ENCODE data around the gene GPAT2.
A peak's percentile ranks its signal among the peaks of the same experiment; 100 is the strongest.
"Not testable (repeated sequence)": the region's sequence is repeated elsewhere in the genome, so short reads cannot be mapped to it uniquely, and the experiment has no call there.

GPAT2 gene

DNA sequence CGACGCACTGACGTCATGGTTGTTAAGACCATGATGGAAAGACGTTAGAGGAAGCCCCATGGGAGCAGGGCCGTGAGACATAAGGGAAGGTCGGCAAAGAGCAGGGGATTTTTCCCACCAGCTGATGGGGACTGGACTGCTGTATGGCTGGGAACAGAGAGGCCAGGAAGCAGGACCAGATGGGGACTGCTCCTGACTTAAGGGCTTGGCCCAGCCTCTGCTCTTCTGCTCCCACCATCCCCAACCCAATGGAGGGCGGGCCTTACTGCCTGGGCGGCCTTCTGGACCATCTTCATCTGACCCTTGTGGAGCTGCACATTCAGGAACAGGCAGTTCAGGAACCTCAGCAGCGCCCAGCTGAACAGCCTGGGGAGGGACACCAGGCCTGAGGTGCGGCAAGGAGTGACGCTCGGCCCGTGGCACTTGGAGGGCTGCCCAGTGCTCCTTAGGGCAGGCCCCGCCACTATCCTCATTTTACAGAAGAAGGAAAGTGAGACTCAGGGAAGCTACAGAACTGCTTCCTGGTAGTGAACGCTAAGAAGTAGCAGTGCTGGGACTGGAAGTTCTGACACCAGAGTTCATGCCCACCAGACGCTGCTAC, 6.9 kb downstream of the GPAT2 start:
- in situ Hi-C loops (cut with MboI; ENCODE audit: low pct_unique_long_range_greater_than_20kb, low sequenced_read_pairs); DNase-seq: not testable (repeated sequence)

DNA sequence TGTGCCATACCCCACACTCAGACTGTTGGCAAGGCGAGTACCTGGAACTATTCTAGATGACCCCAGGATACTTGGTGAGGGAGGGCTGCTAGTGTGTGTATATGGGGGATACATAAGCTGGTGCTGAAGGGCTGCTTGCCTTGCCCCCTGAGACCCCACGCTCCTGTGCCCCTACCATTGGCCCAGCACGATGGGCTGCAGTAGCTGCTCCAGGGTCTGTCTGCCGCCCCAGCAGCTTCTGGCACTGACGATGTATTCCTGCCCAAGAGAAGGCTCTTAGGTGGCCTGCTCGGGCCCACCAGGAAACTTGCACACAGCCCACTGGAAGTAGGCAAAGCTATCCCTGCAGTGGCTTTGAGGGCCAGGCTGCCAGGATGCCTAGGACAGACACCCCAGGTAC, 9.0 kb downstream of the GPAT2 start:
- in situ Hi-C loops (cut with MboI; ENCODE audit: low pct_unique_long_range_greater_than_20kb, low sequenced_read_pairs); DNase-seq: not testable (repeated sequence)

DNA sequence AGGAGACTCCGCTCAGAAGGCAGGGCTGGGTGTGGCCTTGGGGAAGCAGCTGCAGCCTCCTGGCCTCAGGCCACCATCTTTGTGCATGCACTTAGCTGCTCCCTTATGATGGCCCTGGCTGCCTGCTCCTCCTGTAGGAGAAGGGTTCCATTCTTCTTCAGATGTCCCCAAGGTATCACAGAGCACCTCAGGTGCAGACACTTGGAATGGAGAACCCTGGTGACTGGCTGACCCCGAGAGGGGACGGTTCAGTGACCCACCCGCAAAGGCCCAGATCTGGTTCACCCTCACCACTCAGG, 9.6 kb downstream of the GPAT2 start:
- in situ Hi-C loops (cut with MboI; ENCODE audit: low pct_unique_long_range_greater_than_20kb, low sequenced_read_pairs) = no loop called here
- DNase-seq = no peak

DNA sequence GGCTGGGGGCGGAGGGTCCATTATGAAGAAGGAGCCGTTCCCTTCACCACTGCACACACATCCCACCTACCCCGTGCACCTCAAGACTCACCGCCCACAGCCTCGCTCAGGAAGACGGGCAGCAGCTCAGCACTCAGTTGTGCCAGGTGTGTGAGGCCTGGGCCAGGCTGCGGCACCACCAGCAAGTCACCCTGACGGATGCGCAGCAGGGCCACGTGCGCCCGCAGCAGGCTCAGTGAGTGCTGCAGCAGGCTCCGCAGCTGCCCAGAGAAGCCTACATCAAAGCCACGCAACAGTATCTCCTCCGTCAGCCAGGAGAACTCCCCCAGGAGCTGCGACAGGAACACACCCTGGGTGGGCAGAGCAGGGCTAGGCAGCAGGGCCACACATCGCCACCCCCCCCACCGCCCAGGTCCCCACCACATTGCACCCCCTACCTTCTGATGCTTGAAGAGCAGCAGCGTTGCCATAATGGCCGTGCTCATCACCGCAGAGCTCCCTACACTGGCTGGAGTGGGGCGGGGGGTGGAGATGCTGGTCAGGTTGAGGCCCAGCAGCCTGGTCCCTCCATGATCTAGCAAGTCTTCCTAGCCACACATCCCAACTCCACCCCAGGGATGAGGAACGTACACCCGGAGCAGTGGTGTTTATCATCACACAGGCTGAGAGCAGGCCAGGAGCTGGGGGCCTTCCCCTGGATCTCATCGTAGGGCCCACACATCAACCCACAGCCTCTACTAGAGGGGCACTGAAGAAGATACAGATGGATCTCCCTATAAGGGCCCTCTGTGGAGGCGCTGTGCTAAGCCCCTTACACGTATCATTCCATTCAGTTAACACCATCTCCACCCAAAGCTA, 10.2 kb downstream of the GPAT2 start:
- in situ Hi-C loops (cut with MboI; ENCODE audit: low pct_unique_long_range_greater_than_20kb, low sequenced_read_pairs) = loop anchor here (25.0 kb wide), 1 partner anchor 88 kb away; the partner anchor contains the start of gene ADRA2B
- no peak for DNase-seq

DNA sequence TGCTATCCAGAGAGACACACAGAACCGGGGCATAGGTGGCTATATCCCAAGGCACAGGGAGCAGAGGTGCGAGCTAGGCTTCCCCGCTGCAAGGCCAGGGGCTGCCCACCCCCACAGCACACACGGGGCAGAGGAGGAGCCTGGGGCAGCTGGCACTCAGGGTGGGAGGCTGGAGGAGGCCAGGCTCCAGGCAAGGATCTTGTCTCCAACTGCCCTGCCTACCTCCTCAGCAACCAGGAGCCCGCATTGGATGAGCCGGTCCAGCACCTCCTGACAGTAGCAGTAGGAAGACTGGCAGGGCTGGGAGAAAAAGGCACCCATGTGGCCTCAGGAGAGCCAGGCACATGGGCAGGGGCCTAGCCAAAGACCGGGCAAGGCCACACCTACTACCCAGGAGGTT, 11.0 kb downstream of the GPAT2 start:
- not testable (repeated sequence) for DNase-seq
- in situ Hi-C loops (cut with MboI; ENCODE audit: low pct_unique_long_range_greater_than_20kb, low sequenced_read_pairs) = loop anchor here (25.0 kb wide), 1 partner anchor 89 kb away; the partner anchor contains the start of gene ADRA2B

DNA sequence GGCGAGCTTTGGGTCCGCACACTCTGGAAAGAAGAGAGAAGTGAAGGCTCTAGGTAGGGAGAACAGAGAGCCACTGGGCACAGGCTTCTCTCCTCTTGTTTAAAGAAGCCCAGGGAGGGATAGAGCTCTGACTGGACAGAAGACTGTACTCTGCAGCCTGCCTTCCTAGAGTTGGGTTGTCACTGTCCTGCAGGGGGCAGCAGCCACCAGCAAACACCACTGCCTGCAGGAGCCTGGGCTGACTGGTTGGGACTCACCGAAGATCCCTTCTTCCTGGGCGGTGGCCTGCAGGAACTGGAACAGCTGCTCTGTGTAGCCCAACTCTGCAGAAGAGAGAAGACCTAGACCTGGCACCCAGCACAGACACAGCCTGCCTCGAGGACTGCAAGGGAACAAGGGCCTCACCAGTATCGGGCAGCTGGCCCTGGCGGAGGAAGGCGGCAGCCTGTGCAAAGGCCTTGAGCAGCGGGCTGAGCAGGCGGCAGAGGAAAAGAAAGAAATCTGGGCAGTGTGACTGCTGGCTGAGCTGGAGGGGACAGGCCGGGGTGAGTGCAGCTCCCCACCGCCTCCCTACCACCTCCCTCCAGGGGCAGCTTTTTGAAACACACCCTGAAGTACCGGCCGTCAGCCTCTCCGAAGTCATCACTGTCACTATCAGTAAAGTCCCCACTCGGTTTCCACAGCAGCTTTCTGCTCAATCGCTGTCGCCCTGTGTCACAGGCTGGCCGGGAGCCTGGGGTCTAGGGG, 11.8 kb downstream of the GPAT2 start:
- in situ Hi-C loops (cut with MboI; ENCODE audit: low pct_unique_long_range_greater_than_20kb, low sequenced_read_pairs) = loop anchor here (25.0 kb wide), 1 partner anchor 89 kb away; the partner anchor contains the start of gene ADRA2B
- DNase-seq = peak; percentile 77

DNA sequence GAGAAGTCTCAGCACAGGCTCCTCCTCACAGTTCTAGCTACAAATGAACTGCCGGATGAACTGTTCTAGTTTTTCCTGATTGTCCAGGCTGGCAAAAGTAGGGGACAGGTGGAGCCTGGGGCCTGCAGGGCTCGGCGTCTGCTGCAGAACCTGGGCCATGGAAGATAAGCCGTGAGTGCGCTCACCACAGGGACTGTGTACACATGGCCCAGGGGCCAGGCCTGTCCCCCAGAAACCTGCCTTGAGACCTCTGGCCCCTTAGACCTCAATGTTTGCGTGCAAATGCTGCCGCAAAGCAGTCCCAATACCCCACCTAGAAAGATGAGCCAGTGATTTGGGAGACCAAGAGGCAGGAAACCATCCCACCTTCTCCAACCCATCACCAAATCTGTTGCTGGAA, 12.6 kb downstream of the GPAT2 start:
- not testable (repeated sequence) for DNase-seq
- in situ Hi-C loops (cut with MboI; ENCODE audit: low pct_unique_long_range_greater_than_20kb, low sequenced_read_pairs) = loop anchor here (25.0 kb wide), 1 partner anchor 90 kb away; the partner anchor contains the start of gene ADRA2B

DNA sequence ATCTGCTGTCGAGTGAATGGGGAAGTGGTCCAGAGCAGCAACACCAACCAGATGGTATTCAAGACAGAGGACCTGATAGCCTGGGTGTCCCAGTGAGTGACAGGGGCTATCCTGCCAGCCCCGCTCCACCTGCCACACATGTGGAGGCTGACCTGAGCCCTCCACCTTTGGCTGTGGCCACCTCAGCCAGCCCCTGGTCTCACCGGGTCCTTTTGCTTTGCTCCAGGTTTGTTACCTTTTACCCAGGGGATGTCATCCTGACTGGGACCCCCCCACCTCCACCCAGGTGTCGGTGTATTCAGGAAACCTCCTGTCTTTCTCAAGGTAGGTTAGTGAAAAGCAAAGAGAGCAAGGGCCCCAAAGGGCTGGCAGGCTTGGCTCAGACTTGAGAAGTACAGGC, 13.6 kb downstream of the GPAT2 start:
- in situ Hi-C loops (cut with MboI; ENCODE audit: low pct_unique_long_range_greater_than_20kb, low sequenced_read_pairs) = loop anchor here (25.0 kb wide), 1 partner anchor 91 kb away; the partner anchor contains the start of gene ADRA2B
- not testable (repeated sequence) for DNase-seq

DNA sequence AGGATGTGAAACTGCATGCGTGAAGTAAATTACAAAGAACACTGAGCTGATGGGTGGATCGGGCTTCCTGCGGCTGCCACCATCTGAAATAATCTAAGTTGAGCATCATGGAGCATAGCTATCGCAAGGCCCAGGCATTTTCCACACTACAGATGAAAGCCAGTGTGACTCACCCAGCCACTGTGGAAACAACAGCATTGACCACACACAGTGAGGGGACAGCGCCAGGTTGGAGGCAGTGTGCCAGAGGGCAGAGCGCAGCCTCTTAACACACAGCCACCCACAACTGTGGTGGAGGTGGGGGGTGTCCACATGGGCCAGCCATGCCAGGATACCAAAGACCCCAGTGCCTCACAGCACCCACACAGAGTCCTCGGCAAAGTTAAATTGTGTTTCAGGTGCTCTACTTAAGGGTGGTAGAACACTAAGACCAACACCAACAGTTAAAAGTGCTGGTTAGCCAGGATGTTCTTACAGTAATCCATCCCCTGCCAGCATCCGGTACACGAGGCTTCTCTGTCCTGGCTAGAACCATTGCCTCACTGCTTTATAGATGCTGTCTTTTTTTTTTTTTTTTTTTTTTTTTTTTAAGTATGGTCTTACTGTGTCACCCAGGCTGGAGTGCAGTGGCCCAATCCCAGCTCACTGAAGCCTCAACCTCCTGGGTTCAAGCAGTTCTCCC, 14.7 kb downstream of the GPAT2 start:
- not testable (repeated sequence) for DNase-seq
- in situ Hi-C loops (cut with MboI; ENCODE audit: low pct_unique_long_range_greater_than_20kb, low sequenced_read_pairs) = loop anchor here (25.0 kb wide), 1 partner anchor 92 kb away; the partner anchor contains the start of gene ADRA2B

DNA sequence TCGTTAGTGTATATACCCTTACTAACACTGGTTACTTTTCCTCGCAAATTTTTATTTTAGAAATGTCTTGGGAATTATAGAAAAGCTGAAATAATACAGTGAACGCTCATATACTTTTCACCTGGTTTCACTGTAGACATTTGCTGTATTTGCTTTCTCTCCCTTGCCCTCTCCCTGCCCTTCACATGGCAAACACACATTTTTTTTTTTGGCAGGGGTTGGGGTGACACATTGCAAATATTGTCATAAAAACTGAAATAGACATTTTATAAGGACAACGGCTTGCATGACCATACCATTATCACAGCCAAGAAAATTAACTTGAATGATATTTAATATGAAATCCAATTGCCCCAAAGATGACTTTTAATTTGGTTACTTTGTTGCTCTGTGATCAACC, 18.4 kb downstream of the GPAT2 start:
- in situ Hi-C loops (cut with MboI; ENCODE audit: low pct_unique_long_range_greater_than_20kb, low sequenced_read_pairs) = loop anchor here (25.0 kb wide), 1 partner anchor 96 kb away; the partner anchor contains the start of gene ADRA2B
- not testable (repeated sequence) for DNase-seq

DNA sequence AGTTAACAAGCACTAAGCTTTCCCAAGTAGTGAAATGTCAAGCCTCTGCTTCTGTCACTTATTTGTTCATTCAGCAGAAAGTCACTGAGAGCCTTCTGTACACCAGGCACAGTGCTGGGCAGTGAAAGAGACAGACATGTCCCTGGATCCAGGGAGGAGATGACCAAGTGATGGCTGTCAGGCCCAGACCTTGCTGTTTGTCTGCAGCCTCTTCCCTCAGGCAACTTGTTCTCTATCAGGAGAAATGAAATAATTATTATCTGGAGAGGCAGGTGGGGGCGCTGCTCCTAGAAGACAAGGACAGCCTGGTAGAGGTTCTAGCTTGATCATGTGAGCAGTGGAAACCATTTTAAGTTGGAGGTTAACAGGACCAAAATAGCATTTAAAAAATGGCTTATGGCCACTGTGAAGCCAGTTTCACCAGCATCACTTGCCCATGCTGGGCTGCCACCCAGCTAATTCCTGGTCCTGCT, 21.9 kb downstream of the GPAT2 start:
- in situ Hi-C loops (cut with MboI; ENCODE audit: low pct_unique_long_range_greater_than_20kb, low sequenced_read_pairs) = loop anchor here (25.0 kb wide), 1 partner anchor 99 kb away; the partner anchor contains the start of gene ADRA2B

DNA sequence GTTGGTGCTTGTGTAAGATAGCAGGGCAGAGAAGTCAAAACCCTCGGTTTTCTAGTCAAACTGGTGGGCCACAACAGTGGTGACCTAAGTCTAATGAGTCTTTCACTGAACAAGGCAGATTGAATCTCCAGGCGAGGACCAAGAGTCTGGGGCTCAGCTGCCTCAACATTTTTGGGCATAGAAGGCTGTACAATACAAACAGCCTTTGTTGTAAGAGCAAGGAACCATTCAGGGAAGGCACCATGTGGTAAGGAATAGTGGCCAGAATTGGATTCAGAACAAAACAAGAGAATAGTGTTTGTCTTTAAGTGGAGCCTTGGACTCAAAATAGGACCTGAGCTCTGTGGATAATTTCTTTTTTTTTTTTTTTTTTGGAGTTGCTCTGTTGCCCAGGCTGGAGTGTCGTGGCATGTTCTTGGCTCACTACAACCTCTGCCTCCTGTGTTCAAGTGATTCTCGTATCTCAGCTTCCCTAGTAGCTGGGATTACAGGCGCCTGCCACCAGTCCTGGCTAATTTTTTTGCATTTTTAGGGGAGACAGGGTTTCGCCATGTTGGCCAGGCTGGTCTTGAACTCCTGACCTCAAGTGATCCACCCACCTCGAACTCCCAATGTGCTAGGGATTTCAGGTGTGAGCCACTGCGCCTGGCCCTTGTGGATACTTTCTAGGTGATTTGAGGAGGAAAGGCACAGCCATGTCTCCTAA, 22.5 kb downstream of the GPAT2 start:
- in situ Hi-C loops (cut with MboI; ENCODE audit: low pct_unique_long_range_greater_than_20kb, low sequenced_read_pairs) = loop anchor here (25.0 kb wide), 1 partner anchor 100 kb away; the partner anchor contains the start of gene ADRA2B
- not testable (repeated sequence) for DNase-seq

More for the DNA sequence above, 21.9 kb downstream of the GPAT2 start:
- not testable (repeated sequence) for DNase-seq

DNA sequence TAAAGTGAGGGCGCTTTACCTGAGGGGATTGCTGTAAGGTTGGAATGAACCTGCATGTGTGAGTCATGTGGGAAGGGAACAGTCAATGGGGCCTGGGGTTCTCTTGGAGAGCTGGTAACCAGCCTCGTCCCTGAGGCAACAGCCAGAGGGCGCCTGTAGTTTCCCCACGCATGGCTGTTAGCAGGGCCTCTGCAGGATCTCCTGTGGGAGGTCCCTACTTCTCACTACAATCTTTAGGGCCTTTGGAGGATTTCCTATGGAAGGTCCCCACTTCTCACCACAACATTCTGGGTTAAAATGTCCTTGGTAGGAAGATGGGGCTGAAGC, 23.6 kb downstream of the GPAT2 start:
- DNase-seq = peak; percentile 64
- in situ Hi-C loops (cut with MboI; ENCODE audit: low pct_unique_long_range_greater_than_20kb, low sequenced_read_pairs) = loop anchor here (25.0 kb wide), 1 partner anchor 101 kb away; the partner anchor contains the start of gene ADRA2B

DNA sequence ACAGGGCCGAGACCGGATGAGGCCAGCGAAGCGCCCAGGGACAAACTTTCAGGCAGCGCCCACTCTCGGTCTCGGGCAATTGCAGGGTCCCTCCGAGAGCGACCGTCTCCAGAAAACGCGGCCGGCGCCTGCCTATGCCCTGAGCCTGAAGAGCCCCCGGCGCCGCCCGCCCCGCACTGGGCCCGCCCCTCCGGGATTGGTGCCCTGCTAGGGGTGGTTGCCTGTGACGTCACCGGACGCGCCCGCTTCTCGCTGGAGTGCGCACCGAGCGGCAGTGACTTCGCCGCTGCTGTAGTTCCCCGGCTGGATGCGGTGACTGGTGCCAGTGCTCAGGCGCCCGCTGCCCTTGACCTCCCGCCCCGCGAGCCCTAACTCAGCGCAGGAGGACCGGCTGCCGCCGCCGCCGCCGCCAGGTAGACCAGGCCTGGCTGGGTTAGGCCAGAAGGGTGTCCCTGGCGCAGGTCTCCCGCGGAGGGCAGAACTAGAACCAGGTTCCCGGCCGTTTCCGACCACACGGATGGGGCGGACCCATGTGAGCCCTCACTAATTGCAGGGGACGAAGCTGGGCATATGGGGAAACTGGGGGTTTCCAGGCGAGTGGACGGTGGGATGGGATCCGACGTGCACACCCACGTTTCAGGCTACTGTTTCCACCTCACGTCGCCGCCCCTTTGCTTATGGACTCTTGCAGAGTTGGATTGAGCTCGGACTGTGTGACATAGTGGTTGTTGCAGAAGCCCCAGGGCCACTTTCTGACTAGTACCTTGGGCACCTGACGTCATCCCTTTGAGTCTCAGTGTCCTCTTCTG, 24.2 kb downstream of the GPAT2 start:
- peak; percentile 83 for DNase-seq
- in situ Hi-C loops (cut with MboI; ENCODE audit: low pct_unique_long_range_greater_than_20kb, low sequenced_read_pairs) = loop anchor here (25.0 kb wide), 1 partner anchor 102 kb away; the partner anchor contains the start of gene ADRA2B

DNA sequence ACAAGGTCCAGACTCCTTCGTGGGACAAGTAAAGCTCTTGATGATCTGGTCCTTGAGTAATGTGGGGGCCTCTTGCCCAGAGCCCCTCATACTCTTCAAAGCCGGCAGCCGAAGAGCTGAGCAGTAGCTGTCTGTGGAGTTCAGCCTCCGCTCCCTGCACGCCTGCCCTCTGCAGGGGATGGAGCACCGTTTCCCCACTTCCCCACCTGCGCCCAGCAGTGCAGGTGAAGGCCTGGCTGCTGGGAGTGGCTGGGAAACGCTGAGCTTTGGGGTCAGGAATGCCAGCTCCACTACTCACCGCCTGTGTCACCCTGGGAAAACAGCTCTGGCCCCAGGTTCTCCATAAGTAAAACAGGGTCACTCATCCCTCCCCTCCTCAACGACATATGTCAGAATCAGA, 24.9 kb downstream of the GPAT2 start:
- DNase-seq = not testable (repeated sequence)
- in situ Hi-C loops (cut with MboI; ENCODE audit: low pct_unique_long_range_greater_than_20kb, low sequenced_read_pairs) = loop anchor here (25.0 kb wide), 1 partner anchor 102 kb away; the partner anchor contains the start of gene ADRA2B

DNA sequence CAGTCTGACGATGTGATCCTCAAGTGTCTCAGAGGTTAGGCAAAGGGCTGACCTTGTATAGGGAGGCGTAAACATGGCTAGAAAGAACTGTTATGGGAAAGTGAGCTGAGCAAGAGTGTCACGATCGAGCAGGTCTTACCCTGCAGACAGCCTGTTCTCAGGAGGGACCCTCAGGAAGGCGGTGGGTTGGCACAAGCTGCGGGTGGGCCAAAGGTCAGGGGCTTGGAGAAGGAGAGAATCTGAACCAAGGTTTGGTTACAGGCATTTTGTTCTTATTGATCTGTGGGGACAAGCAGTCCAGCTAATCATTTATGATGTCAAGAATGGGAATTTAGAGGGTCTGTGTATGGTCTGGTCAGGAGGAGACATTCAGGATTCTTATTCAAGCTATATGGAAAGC, 26.7 kb downstream of the GPAT2 start:
- in situ Hi-C loops (cut with MboI; ENCODE audit: low pct_unique_long_range_greater_than_20kb, low sequenced_read_pairs) = loop anchor here (25.0 kb wide), 1 partner anchor 104 kb away; the partner anchor contains the start of gene ADRA2B
- not testable (repeated sequence) for DNase-seq

DNA sequence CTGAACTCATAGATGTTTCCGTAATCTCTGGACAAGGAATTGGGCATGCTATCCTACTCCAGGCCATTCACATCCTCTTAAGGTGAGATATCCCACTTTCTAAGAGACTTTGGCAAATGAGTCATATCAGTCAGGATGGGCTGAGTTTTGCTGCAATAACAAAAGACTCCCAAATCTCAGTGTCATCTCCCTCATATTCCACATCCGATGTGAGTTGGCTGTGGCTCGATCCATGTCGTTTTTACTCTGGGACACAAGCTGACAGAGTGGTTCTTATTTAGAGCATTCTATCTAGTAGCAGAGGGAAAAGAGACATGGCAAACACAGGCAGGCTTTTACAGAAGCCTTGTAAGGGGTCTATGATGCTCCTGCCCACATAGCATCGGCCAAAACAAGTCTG, 28.5 kb downstream of the GPAT2 start:
- in situ Hi-C loops (cut with MboI; ENCODE audit: low pct_unique_long_range_greater_than_20kb, low sequenced_read_pairs) = loop anchor here (25.0 kb wide), 1 partner anchor 106 kb away; the partner anchor contains the start of gene ADRA2B
- DNase-seq = not testable (repeated sequence)

Data from KBM-7 (cell line).